M059J (cell line): ENCODE data around the gene PLCB1. TPM values are rescaled to one million over a fixed set of nuclear protein-coding genes. Genes with fewer than 3 reads are reported as not detected.
A peak's percentile ranks its signal among the peaks of the same experiment; 100 is the strongest.
"Not testable (repeated sequence)": the region's sequence is repeated elsewhere in the genome, so short reads cannot be mapped to it uniquely, and the experiment has no call there.

Source experiments
- DNase-seq: peaks from one replicate; pipeline ENCODE4 v3.0.0-alpha.2; 2012; ENCODE audit warnings: low read depth
- total RNA-seq: library from RNA; depleted of rRNA; stranded (reverse); fragments of >200 nt; shearing (Covaris generic); gene quantifications from 2 replicates; pipeline ENCODE4 v1.2.3, GENCODE V29; 2014

PLCB1 gene
- total RNA-seq, 1 experiment from 2014 or later: 0.94 TPM

DNA sequence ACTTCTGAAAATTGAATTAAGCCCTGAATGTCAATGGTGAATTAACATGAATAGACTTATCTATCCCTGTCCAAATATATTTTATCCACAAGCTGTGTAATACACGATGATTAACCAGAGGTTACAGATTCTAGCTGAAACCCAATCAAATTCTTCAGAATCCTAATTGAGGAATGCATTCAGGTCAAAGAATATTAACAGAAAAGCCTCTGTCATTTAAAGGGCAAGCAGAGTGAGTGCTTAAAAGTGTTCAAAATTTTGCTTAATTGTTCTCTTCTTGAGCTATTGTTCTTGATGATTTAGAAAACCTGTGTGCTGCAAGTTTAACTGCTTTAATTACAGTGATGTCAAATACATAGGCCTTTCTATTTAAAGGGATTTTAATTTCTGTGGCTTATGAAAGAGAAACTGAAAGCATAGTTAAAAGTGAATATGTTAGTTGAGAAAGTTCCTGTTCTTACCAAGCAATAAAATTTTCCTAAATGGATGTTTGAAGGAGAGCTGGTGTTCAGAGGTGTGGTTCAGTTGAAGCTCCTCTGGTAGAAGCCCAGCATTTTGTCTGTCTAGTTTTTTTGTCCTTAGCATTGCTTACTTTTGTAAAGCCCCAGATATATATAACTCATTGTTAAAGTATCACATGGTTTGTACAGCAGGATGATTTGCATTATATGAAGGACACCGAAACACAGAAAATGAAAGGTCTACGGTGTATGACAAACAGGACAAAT is 470.5 kb downstream of the PLCB1 start:
- peak; percentile 5 for DNase-seq

DNA sequence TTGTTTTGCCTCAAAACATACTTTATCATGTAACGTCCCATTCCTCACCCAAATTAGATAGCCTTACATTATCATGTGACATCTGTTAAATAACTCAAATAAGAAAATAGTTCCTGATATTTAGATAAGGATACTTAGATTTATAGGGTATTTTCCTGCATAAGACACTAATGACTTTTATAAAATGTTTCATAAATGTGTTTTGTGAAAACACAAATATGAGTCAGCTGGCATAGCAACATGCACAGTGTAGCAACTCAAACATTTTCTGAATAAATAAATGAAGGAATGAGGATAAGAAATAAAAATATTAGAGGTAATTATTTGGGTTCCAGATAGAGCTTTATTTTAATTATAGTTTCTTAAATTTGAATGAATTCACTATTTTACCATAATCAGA is 476.4 kb downstream of the PLCB1 start:
- no peak for DNase-seq

DNA sequence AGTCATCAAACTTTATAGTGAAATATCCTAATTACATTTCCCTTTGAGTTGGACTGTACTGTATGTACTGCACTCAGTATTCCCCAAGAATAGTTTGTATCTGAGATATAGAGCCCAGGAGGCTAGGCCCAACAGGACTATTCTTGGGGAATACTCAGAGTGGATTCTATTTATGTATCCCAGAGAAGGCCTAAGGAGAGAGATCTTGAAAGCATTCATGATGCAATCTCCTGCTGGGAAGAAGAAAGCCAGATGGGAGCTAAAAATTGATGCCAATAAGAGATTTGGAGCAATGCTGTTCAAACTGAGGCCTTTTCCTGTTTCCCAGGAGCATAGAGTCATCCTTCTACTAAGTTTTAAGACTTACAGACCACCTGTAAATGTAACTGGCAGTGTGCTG is 484.7 kb downstream of the PLCB1 start:
- DNase-seq: no peak

DNA sequence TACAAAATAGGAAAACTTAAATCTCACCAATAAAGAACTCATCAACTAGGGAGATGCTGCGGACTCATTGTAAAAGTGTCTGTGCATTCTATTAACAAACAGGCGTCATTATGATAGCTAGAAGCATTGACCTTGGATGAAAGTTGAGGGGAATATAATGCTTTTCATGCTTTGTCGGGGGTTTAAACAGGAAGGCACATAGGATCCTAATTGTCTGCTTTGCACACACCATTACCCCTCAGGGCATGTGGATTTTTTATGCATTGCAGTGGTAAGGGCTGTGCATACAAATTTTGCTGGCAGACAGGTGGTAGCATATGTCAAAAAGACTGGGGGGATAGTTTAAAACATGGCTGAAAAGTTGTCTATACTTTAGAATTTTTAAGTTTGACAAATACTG is 488.9 kb downstream of the PLCB1 start:
- no peak for DNase-seq

DNA sequence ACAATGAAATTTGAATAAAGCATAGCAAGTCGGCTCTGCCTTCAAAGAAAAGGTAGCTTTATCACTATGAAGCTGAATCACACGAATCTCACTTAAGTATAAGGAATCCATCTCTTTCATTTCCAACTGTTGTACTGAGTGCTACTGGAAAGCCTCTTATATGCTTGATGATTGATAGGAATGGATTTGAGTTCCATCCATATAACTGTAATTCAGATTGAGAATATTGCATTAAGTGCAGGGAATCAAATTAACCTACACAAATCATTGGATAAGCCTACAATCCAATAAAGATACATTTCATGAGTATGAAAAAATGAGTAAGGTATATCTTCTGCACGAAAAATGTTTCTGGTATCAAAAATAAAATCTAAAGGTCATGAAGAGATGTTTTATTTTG is 492.0 kb downstream of the PLCB1 start:
- no peak for DNase-seq

DNA sequence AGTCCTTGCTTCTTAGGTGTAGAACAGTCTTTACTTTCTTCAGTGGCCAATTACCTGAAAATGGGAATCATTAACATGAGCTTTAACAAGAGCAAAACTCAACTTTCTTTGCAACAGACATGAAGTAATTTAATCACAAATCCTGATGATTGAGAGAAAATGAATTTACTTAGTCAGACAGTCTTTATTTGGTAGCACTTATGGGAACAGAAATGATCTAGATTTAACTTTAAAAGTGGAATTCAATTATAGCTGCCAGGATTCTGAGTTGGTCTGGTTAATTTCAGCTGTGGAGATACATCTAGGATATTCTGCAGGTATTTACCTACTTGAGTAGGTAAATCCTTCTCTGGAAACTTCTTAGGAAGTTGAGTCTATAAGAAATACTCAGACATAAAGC is 492.6 kb downstream of the PLCB1 start:
- no peak for DNase-seq

DNA sequence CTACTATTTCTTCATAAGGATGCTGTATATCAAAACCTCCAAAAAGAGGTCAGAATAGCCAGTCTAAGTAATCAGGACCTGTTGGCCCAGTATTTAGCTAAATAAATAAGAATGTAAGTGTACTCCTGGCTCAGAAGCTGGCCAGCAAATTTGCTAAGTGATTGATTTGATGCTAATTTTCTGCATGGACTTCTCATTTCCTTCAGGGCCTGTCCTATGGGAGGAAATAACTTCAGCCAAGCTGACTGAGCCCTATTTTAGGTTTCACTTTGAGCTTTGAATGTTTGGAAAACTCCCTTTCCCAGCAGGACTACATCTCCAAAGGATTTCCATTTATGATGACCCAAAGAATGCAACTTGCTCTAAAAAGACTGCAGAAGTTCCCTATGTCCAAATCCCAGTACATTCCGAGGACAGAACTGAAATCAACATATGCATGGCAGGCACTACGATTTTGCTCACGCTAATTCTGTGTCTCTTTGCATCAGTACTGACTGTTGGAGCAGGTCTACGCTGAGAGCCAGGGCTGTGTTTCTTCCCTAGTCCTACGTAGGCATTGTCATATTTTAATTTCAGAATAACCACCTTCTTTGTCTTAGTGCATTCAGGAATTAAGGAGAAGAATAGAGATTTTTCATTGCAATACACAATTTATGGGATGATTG is 495.4 kb downstream of the PLCB1 start:
- DNase-seq: no peak

DNA sequence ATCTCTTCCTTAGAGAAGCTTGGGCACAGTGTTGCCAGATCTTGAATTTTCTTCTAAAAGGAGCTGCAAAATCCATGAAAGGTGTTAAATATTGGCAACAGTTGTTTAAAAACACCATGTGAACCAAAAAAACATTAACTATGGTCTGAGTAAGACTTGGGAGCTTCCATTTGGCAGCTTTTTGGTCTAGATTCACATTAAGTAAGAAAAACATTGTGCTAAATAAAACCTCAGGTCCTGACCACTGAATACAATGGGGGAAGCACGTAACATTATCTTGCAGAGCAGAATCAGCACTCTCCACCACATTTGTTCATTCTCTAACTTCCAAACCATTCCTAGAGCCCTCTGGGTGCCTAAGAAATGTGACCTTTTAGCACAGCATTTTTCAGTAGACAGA is 499.2 kb downstream of the PLCB1 start:
- DNase-seq: no peak

DNA sequence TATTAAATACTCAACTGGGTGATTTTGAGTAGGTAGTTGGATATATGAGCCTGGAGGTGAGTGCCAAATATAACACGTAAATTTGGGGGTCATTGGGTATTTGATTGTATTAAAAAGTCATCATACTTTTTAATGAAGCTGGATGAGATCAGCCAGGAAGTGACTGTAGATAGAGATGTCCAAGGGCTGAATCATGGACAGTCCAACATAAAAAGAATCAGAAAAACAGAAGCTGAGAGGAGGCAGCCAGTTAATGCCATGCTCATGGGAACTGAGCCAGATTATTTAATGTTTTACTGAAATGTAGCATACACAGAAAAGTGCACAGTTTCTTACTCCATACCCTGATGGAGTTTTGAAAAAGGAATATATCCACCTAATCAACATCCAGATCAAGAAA is 501.3 kb downstream of the PLCB1 start:
- DNase-seq: peak; percentile 20

DNA sequence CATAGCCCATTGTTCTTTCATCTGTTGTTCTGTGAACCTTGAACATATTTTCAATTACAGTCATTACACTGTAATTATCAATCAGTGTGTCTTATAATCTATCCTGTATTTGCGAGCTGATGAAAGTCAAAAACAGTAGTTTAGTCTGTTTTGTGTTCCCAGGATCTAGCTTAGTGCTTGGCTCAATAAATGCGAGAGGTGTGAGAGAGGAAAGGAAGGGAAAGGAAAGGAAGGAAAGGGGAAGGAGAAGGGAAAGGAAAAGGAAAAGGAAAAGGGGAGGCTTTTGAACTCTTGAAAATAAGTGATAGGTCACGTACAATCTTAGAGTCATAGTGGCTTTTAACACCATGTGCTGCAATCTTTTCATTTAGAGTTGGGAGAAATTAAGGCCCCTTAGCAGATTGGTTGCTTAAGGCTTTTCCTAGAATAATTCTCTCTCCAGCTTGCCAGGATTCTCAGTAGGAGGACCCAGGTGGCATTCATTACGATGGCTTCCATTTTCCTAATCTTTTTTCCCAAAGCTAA is 503.0 kb downstream of the PLCB1 start:
- DNase-seq: no peak

DNA sequence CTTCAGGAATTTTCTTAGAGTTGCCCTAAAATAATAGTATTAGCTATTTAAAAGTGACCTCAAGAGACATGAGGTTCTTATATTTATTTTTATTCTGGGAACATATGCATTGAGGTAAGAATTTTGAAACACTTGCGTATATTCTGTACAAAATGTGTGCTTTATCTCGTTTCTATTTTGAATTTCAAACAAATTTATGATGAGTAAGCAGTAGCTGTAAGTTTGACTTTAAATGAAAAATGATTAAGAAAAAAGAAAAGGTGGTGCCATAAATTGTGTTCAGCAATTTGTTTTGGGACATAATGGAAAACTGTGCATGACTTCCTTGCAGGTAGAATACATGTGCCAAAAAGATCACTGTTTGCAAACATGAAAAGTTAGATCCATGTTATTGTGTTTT is 503.8 kb downstream of the PLCB1 start:
- no peak for DNase-seq

DNA sequence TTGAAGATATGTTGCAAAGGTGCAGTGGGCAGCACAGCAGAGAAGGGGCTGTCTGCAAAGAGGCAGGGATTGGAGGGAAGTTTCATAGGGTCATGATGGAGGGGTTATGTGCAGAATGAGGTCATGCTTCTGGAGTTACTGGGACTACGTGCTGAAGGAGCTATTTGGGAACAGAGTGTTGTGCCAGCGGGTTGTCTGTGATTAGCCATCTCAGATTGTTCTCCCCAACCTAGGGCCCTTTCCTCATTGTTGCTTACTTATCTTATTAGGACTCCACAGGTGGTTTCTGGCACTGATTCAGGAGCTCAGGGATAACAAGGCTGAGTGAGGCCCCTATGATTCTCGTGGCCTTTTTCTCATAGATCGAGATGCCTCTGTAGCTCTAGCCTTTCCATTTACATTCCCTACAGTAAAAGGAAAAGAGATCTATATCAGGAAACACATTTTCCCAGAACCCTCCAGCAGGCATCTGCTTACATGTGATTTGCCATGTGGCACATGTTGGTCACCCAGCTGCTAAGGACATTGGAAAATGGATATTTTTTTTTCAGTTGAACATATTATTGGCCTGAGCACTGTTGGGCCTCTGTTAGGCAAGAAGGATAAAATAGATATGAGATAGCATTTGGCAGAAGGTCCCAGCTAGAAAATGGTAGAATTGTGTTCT is 507.2 kb downstream of the PLCB1 start:
- no peak for DNase-seq

DNA sequence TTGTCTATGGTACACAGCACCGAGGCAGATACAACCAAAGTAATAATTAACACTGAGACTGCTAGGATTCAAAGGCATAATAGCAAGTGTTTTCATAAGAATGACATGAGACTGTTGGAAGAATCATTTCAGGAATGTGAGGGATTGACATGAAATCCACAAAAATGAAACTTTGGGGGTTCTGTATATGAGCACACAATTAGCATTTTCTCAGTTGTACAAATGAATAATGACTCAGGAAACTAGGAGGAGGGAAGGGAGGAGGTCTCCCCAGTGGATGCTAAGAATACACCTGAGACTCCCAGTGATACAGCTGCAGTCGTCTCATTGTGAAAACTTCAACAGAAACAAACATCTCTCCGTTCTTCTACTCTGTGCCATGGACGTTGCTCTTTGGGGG is 508.4 kb downstream of the PLCB1 start:
- no peak for DNase-seq

DNA sequence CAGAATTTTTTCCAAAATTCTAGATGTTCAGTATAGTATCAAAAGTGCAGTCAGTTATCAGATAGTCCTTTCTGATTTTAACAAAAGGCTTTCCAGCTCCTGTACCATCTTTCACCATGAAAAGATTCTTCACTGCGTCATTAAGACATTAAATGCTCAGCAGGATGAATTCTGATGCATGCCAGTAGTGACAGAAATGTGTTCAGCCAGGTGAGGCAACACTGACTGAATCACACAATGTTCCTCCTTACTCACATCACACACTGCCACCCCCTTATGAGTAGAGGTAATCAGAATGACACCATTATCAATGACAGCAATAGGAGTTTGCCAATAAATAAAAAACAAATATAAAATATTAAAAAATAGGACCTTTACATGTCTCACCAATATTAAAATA is 510.2 kb downstream of the PLCB1 start:
- DNase-seq: no peak

DNA sequence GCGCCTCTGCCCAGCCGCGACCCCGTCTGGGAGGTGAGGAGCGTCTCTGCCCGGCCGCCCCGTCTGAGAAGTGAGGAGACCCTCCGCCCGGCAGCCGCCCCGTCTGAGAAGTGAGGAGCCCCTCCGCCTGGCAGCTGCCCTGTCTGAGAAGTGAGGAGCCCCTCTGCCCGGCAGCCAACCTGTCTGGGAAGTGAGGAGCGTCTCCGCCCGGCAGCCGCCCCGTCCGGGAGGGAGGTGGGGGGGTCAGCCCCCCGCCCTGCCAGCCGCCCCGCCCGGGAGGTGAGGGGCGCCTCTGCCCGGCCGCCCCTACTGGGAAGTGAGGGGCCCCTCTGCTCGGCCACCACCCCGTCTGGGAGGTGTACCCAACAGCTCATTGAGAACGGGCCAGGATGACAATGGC is 512.4 kb downstream of the PLCB1 start:
- not testable (repeated sequence) for DNase-seq

DNA sequence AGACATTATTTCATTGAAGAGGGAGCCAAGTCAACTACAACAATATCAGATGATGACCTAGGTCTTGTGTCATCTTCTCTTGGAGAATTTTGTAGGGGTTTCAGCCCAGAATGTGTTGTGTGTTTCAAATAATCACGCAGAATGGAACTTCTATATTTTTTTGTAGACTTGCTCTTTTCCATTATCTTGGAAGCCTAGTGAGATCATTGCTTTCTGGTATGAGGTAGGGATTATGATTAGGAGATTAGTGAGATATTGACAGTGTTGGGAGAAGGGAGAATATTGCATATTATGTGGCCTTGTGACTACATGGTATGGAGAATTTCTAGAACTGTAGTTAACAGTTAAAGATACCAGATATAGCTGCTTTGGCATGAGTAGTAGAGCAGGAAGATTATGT is 513.3 kb downstream of the PLCB1 start:
- no peak for DNase-seq

DNA sequence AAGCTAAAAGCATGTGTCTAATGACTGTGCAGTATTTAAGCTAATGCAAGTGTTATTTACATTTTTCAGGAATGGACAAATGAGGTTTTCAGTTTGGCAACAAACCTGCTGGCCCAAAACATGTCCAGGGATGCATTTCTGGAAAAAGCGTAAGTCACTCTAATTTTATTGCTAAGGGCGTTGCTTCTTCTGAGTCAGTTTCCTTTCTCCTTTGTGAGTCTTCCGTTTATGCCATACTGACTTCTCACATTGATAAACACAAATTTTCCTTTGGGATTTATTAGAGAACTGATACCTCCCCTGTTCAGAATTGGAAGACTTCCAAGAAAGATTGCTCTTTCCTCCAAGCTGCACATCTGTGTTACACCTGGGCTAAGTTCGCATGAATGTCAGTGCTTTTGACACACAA is 514.0 kb downstream of the PLCB1 start:
- peak; percentile 10 for DNase-seq

DNA sequence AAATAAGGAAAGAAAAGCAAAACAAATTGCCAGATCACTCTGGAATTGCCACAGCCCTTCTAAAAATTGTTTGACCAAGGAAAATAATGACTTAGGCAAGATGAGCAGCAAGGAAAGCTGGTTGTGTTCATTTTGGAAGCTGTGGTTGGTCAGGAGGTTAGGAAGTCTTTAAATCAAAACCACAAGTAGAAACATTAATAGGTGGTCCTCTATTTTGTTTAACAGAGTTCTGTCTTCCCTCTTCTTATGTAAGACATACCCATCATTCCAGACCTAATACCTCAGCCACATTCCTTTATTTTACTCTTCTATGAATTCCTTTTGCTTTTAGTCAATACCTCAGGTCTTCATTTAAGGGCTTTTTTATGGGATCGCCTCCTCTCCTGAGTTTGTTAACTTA is 514.6 kb downstream of the PLCB1 start:
- DNase-seq: peak; percentile 50

DNA sequence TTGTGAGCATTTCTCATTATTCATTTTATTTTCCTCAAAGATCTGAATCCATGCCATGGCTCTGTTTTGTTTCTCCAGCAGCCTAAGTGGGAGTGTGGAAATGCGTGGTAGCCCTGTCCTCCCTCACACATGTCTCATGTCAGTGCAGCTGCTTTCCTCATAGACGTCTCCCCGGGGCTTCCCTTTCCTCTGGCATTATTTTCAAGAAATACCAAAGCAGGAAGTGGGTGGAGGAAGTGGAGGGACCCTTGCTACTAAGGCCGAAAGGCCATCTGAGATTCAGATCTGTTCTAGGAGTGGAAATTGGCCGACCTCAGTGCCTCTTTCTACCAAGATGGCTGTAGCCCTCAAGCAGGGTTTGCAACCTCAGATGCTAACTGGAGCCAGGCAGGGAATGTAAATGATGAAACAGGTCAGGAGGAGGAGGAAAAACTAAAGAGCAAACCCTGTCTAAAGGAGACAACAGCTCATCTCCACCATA is 515.9 kb downstream of the PLCB1 start:
- no peak for DNase-seq

DNA sequence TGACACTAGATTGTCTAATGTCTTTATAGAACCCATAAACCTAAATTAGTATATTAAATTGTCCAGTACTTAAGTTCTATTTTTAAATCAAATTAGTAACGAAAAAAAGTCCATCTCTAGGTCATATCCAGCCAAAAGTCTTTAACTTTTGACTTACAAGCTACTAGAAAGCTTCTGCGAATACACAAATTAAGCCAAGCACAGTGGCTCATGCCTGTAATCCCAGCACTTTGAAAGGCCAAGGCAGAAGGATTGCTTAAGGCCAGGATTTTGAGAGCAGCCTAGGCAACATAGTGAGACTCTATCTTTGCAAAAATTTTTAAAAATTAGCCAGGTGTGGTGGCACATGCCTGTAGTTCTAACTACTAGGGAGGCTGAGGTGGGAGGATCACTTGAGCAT is 516.4 kb downstream of the PLCB1 start:
- no peak for DNase-seq

DNA sequence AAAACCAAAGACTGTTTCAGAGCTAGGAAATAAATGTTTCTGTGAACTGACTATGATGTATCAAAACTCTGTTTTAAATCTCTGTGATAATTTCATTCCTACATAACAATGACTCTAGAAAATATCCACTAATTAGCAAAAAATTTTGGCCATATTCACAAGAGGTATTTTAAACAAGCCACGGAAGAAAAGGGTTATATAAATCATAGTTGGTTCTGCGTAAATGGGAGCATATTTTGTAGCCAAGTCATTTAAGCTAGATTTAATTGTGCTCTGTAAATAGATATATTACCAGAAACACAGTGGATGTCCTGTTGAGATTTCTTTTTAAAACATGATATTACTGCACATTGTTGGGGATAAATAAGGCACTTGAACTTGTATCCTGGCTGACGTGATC is 520.3 kb downstream of the PLCB1 start:
- no peak for DNase-seq

DNA sequence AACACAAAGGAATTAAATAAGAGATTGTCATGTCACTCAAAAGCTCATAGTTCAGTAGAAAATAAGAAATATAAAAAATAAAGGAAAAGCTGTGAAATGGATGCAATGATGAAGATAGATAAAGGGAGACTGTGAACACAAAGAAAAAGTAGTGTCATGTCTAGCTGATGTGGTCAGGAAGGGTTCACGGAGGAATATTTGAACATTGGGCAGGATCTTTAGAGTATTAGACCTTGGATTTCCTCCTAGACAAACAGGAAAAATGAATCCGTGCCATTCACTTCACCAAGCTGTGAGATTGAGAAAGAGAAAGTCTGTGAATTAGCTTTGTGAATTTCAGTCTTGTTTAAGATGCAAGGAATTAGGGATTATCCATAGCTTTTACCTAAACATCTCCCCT is 522.4 kb downstream of the PLCB1 start:
- DNase-seq: no peak

DNA sequence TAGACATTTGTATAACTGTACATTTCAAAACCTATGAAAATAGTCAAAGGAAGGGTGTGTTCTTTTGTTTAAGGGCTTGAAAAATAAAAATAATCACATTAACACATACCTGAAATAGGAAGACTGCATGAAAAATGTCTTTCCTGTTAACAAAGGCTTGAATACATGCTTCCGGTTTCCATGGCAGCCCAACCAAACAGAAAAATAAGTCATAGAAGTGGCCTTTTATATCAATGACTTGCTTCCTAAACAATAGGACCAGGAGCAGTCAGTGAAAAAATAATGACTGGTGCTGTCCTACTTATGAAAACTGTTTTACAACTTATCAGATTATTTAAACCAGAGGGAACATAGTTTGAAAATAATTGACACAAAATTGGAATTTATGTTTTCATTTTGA is 524.3 kb downstream of the PLCB1 start:
- DNase-seq: peak; percentile 53
